Measurements from ENCODE around the gene PPP2R2D.

Gene PPP2R2D

DNA sequence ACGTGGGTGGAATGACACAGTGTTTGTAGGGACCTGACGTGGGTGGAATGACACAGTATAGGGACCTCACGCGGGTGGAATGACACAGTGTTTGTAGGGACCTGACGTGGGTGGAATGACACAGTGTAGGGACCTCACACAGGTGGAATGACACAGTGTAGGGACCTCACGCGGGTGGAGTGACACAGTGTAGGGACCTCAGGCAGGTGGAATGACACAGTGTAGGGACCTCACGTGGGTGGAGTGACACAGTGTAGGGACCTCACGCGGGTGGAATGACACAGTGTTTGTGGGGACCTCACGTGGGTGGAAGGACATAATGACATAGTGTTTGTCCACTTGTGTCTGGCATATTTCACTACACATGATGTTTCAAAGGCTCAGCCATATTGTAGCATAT, 19.3 kb downstream of the PPP2R2D start:
- no peaks in the 10 kb centered on the region for H3K36me3 ChIP-seq (ENCODE audit: insufficient read depth, insufficient read length, low read length)
- H3K4me1 ChIP-seq (ENCODE audit: insufficient read depth, insufficient read length), result no peaks in the 10 kb centered on the region
- TF ChIP-seq YY1 (IDR thresholded peaks at IDR 0.05; ENCODE audit: insufficient read depth, insufficient read length), result no peak
- TF ChIP-seq ZNF274 (IDR thresholded peaks at IDR 0.05; ENCODE audit: low read depth, low read length), result no peak
- no peak for TF ChIP-seq SUZ12 (IDR thresholded peaks at IDR 0.05; ENCODE audit: extremely low read depth, insufficient read depth, insufficient read length)

GRCh38 chr10:131920693-131921092, 19.9 kb downstream of the PPP2R2D start:
- no peaks in the 10 kb centered on the region for H3K27me3 ChIP-seq (ENCODE audit: insufficient read depth, insufficient read length)
- H3K4me3 ChIP-seq (ENCODE audit: insufficient read length, low read depth), result no peak overlapping the region
- no peak overlapping the region for H3K9ac ChIP-seq (ENCODE audit: insufficient read length, low read depth)
- no peak for DNase-seq (ENCODE audit: low read depth, low spot score)
- H3K9me3 ChIP-seq (ENCODE audit: insufficient read depth, low read length), result peaks cover 17% of the 10 kb centered on the region
- no peaks in the 10 kb centered on the region for H3K4me1 ChIP-seq (ENCODE audit: insufficient read depth, insufficient read length)
- H3K36me3 ChIP-seq (ENCODE audit: insufficient read depth, insufficient read length, low read length), result no peaks in the 10 kb centered on the region
- TF ChIP-seq ZNF274 (IDR thresholded peaks at IDR 0.05; ENCODE audit: low read depth, low read length) (no peak), SUZ12 (IDR thresholded peaks at IDR 0.05; ENCODE audit: extremely low read depth, insufficient read depth, insufficient read length) (no peak), YY1 (IDR thresholded peaks at IDR 0.05; ENCODE audit: insufficient read depth, insufficient read length) (no peak)

More for the DNA sequence above, 19.3 kb downstream of the PPP2R2D start:
- Histone ChIP-seq H3K27me3 (ENCODE audit: insufficient read depth, insufficient read length) (no peaks in the 10 kb centered on the region), H3K9me3 (ENCODE audit: insufficient read depth, low read length) (peaks cover 11% of the 10 kb centered on the region), H3K4me3 (ENCODE audit: insufficient read length, low read depth) (no peak overlapping the region), H3K9ac (ENCODE audit: insufficient read length, low read depth) (no peak overlapping the region)
- no peak for DNase-seq (ENCODE audit: low read depth, low spot score)

- Histone ChIP-seq H3K9me3 (ENCODE audit: insufficient read depth, low read length) (peaks cover 20% of the 10 kb centered on the region), H3K4me1 (ENCODE audit: insufficient read depth, insufficient read length) (no peaks in the 10 kb centered on the region), H3K4me3 (ENCODE audit: insufficient read length, low read depth) (no peak overlapping the region), H3K27me3 (ENCODE audit: insufficient read depth, insufficient read length) (no peaks in the 10 kb centered on the region), H3K9ac (ENCODE audit: insufficient read length, low read depth) (no peak overlapping the region), H3K36me3 (ENCODE audit: insufficient read depth, insufficient read length, low read length) (no peaks in the 10 kb centered on the region)
- DNase-seq (ENCODE audit: low read depth, low spot score), result no peak
- TF ChIP-seq ZNF274 (IDR thresholded peaks at IDR 0.05; ENCODE audit: low read depth, low read length) (no peak), SUZ12 (IDR thresholded peaks at IDR 0.05; ENCODE audit: extremely low read depth, insufficient read depth, insufficient read length) (no peak), YY1 (IDR thresholded peaks at IDR 0.05; ENCODE audit: insufficient read depth, insufficient read length) (no peak)
Measured at GRCh38 chr10:131921184-131921583, 20.4 kb downstream of the PPP2R2D start.

GRCh38 chr10:131923038-131923756, 22.4 kb downstream of the PPP2R2D start:
- Histone ChIP-seq H3K9ac (ENCODE audit: insufficient read length, low read depth) (no peak overlapping the region), H3K36me3 (ENCODE audit: insufficient read depth, insufficient read length, low read length) (no peaks in the 10 kb centered on the region), H3K9me3 (ENCODE audit: insufficient read depth, low read length) (peaks cover 20% of the 10 kb centered on the region), H3K27me3 (ENCODE audit: insufficient read depth, insufficient read length) (no peaks in the 10 kb centered on the region), H3K4me3 (ENCODE audit: insufficient read length, low read depth) (no peak overlapping the region), H3K4me1 (ENCODE audit: insufficient read depth, insufficient read length) (peaks cover 6% of the 10 kb centered on the region)
- no peak for TF ChIP-seq YY1 (IDR thresholded peaks at IDR 0.05; ENCODE audit: insufficient read depth, insufficient read length)
- TF ChIP-seq ZNF274 (IDR thresholded peaks at IDR 0.05; ENCODE audit: low read depth, low read length), result no peak
- TF ChIP-seq SUZ12 (IDR thresholded peaks at IDR 0.05; ENCODE audit: extremely low read depth, insufficient read depth, insufficient read length), result no peak
- no peak for DNase-seq (ENCODE audit: low read depth, low spot score)

DNA sequence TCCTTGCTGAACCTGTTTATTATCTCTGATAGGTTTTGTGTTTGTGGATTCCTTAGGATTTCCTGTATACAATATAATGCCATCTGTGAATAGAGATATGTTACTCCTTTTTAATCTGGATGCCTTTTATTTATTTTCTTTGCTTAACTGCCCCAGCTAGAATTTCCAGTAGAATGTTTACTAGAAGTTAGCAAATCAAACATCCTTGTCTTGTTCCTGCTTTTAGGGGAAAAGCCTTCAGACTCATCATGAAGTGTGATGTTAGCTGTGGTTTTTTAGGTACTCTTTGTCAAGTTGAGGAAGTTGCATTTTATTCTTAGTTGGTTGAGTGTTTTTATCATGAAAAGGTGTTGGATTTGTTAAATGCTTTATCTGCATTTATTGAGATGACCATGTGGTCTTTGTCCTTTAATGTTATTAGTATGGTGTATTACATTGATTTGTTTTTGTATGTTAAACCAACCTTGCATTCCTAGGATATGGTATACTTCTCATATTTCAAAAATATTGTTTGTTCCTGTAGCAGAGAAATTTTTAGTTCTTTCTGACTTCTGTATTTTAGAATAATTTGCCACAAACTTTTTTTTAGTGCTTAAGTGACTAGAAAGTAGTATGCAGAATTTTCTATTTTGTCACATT, 24.3 kb downstream of the PPP2R2D start:
- no peaks in the 10 kb centered on the region for H3K36me3 ChIP-seq (ENCODE audit: insufficient read depth, insufficient read length, low read length)
- H3K4me1 ChIP-seq (ENCODE audit: insufficient read depth, insufficient read length), result peaks cover 6% of the 10 kb centered on the region
- DNase-seq (ENCODE audit: low read depth, low spot score), result no peak
- H3K27me3 ChIP-seq (ENCODE audit: insufficient read depth, insufficient read length), result no peaks in the 10 kb centered on the region
- no peak for TF ChIP-seq ZNF274 (IDR thresholded peaks at IDR 0.05; ENCODE audit: low read depth, low read length)
- no peak for TF ChIP-seq SUZ12 (IDR thresholded peaks at IDR 0.05; ENCODE audit: extremely low read depth, insufficient read depth, insufficient read length)
- H3K4me3 ChIP-seq (ENCODE audit: insufficient read length, low read depth), result no peak overlapping the region
- H3K9ac ChIP-seq (ENCODE audit: insufficient read length, low read depth), result no peak overlapping the region
- H3K9me3 ChIP-seq (ENCODE audit: insufficient read depth, low read length), result peaks cover 20% of the 10 kb centered on the region

GRCh38 chr10:131925716-131926115, 24.9 kb downstream of the PPP2R2D start:
- H3K4me1 ChIP-seq (ENCODE audit: insufficient read depth, insufficient read length), result peaks cover 6% of the 10 kb centered on the region
- peaks cover 20% of the 10 kb centered on the region for H3K9me3 ChIP-seq (ENCODE audit: insufficient read depth, low read length)
- H3K27me3 ChIP-seq (ENCODE audit: insufficient read depth, insufficient read length), result no peaks in the 10 kb centered on the region
- H3K36me3 ChIP-seq (ENCODE audit: insufficient read depth, insufficient read length, low read length), result no peaks in the 10 kb centered on the region
- no peak overlapping the region for H3K9ac ChIP-seq (ENCODE audit: insufficient read length, low read depth)
- TF ChIP-seq SUZ12 (IDR thresholded peaks at IDR 0.05; ENCODE audit: extremely low read depth, insufficient read depth, insufficient read length) (no peak), YY1 (IDR thresholded peaks at IDR 0.05; ENCODE audit: insufficient read depth, insufficient read length) (no peak), ZNF274 (IDR thresholded peaks at IDR 0.05; ENCODE audit: low read depth, low read length) (no peak)
- H3K4me3 ChIP-seq (ENCODE audit: insufficient read length, low read depth), result no peak overlapping the region
- DNase-seq (ENCODE audit: low read depth, low spot score), result no peak

- Histone ChIP-seq H3K36me3 (ENCODE audit: insufficient read depth, insufficient read length, low read length) (no peaks in the 10 kb centered on the region), H3K4me3 (ENCODE audit: insufficient read length, low read depth) (no peak overlapping the region), H3K4me1 (ENCODE audit: insufficient read depth, insufficient read length) (peaks cover 6% of the 10 kb centered on the region), H3K9ac (ENCODE audit: insufficient read length, low read depth) (no peak overlapping the region), H3K27me3 (ENCODE audit: insufficient read depth, insufficient read length) (no peaks in the 10 kb centered on the region), H3K9me3 (ENCODE audit: insufficient read depth, low read length) (peaks cover 20% of the 10 kb centered on the region)
- TF ChIP-seq ZNF274 (IDR thresholded peaks at IDR 0.05; ENCODE audit: low read depth, low read length), result no peak
- no peak for TF ChIP-seq YY1 (IDR thresholded peaks at IDR 0.05; ENCODE audit: insufficient read depth, insufficient read length)
- no peak for TF ChIP-seq SUZ12 (IDR thresholded peaks at IDR 0.05; ENCODE audit: extremely low read depth, insufficient read depth, insufficient read length)
- DNase-seq (ENCODE audit: low read depth, low spot score), result no peak
Measured at GRCh38 chr10:131926253-131926652, 25.4 kb downstream of the PPP2R2D start.

Measured in NT2/D1 (cell line).